CD4-positive, alpha-beta T cell (primary cell): ENCODE results near the gene PIGZ. TPM values are rescaled to one million over a fixed set of nuclear protein-coding genes. Genes with fewer than 3 reads are reported as not detected.

Experiments used
- ATAC-seq: fragments of 200-7000 bp; cut with Tn5 transposase; one replicate; pipeline ENCODE4 v1.10.0; 2022; ENCODE audit warnings: mild to moderate bottlenecking; ENCODE audit not compliant: poor library complexity
- CTCF ChIA-PET: fragments of 350-600 bp; sonication (Branson Sonifier 250); formaldehyde crosslinking; loops from one replicate; lab custom pipeline; 2021; ENCODE audit warnings: antibody characterized with exemption, inconsistent platforms; lab: Charles Lee
- POLR2A ChIA-PET: fragments of 350-600 bp; sonication (Branson Sonifier 250); formaldehyde crosslinking; loops from one replicate; lab custom pipeline; 2021; ENCODE audit warnings: antibody characterized with exemption, inconsistent platforms; lab: Charles Lee
- DNase-seq, 14 experiments: peaks; one replicate each; pipeline ENCODE4 v3.0.0-alpha.2; 2013 to 2020; ENCODE audit warnings: mixed read lengths in 2 of 14
- H3K27ac ChIP-seq, 2 donors: one replicate each; pipeline versions ENCODE4 v1.5.1 to v1.7.0; 2013; ENCODE audit warnings: low read length in 2 of 2, low read depth in 1 of 2, mild to moderate bottlenecking in 1 of 2
- H3K27me3 ChIP-seq, 2 experiments: 1 replicate in 1 of 2; 2 replicates in 1 of 2; pipeline versions ENCODE4 v1.6.1 to v1.7.0; 2013; ENCODE audit warnings: low read length in 2 of 2, control low read depth in 1 of 2, mild to moderate bottlenecking in 1 of 2, moderate library complexity in 1 of 2; ENCODE audit not compliant: insufficient read depth in 2 of 2, control insufficient read depth in 1 of 2
- H3K36me3 ChIP-seq: one replicate; pipeline ENCODE4 v1.6.1; 2013; ENCODE audit warnings: low read length, control low read depth; ENCODE audit not compliant: insufficient read depth
- H3K4me1 ChIP-seq: one replicate; pipeline ENCODE4 v1.6.1; 2013; ENCODE audit warnings: low read length, control low read depth; ENCODE audit not compliant: insufficient read depth
- H3K4me3 ChIP-seq: one replicate; pipeline ENCODE4 v1.5.1; 2013; ENCODE audit warnings: mild to moderate bottlenecking, low read length, moderate library complexity
- H3K9me3 ChIP-seq, 2 experiments: 1 replicate in 1 of 2; 2 replicates in 1 of 2; pipeline versions ENCODE4 v1.6.1 to v1.7.0; 2013; ENCODE audit warnings: low read length in 2 of 2, mild to moderate bottlenecking in 2 of 2, control low read depth in 1 of 2, moderate library complexity in 1 of 2; ENCODE audit not compliant: control insufficient read depth in 1 of 2, insufficient read depth in 1 of 2
- H3K27ac Mint-ChIP-seq: one replicate; pipeline ENCODE4 v1.8.0; 2020; ENCODE audit warnings: mixed read lengths
- H3K27me3 Mint-ChIP-seq: one replicate; pipeline ENCODE4 v1.8.0; 2021; ENCODE audit warnings: mixed read lengths
- H3K36me3 Mint-ChIP-seq: one replicate; pipeline ENCODE4 v1.8.0; 2021; ENCODE audit warnings: low read depth, mixed read lengths
- H3K4me1 Mint-ChIP-seq: one replicate; pipeline ENCODE4 v1.8.0; 2021; ENCODE audit warnings: low read depth, mixed read lengths
- H3K4me3 Mint-ChIP-seq: one replicate; pipeline ENCODE4 v1.8.0; 2020; ENCODE audit warnings: mild to moderate bottlenecking, mixed read lengths
- H3K9me3 Mint-ChIP-seq: one replicate; pipeline ENCODE4 v1.8.0; 2020; ENCODE audit warnings: mixed read lengths
- intact Hi-C, 2 experiments: fragments of 100-400 bp; cut with DNase I in 1 of 2; cut with micrococcal nuclease in 1 of 2; formaldehyde crosslinking; loops; one replicate each; pipeline versions ENCODE4 v1.15.1 to v1.9.0; 2023 to 2025; cut with DNase I, micrococcal nuclease
- total RNA-seq, 174 experiments: library from RNA in 2 of 174; stranded (reverse) in 2 of 174; gene quantifications; one replicate each; pipeline ENCODE4 v1.2.3 and lab custom pipeline; 2021 to 2026
- TF ChIP-seq, protein P1 (sequence below): fragments of 200-600 bp; IDR thresholded peaks from one replicate; pipeline ENCODE4 v1.8.0; 2022; ENCODE audit warnings: antibody characterized with exemption, mild to moderate bottlenecking

Gene PIGZ
- total RNA-seq, 2 experiments from 2014 or later, result 0.33 to 0.61 TPM

DNA sequence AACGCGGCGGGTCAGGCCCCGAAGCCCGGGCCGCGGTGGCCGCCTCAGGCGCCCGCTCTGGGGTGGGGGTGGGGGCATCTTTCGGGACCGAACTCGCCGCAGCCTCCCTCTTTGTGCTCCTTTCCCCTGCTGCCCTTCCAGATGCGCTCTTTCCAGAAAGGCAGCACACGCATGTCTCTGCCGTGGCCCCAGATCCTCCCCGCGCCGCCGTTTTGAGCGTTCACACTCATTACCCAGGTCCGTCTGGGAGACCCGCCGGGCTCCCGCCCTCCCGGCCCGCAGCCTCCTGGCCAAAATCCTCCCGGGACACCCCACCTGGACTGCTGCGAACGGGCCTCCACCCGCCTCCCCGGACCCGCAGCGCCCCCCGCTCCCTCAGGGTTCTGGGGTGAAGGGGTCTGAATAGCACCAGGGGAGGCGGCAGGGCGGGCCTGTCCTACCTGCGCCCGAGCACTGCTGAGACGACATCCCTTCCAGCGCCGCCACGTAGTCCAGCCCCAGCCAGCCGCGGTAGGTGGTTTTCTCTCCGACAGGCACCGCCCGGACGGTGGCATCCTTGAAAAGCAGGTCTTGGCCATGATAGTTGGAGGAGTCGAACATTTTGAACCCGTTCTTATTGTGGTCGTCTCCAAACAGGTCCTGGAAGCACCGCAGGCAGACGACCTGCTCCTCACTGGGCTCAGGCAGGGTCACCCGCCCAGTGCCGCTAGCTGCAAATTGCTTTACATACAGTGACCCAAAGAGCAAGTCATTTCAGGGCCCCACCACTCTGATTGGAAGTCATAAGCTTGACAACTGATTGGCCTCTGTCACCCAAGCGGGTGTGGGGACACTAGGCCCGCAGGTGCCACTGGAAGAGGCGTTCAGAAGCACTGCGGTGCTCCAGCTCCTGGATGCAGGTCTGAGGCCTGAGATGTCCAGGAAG is 35.1 kb upstream of the PIGZ start:
- Mint-ChIP-seq H3K27ac (no peak overlapping the region), H3K4me1 (peaks cover 8% of the 10 kb centered on the region), H3K36me3 (no peaks in the 10 kb centered on the region), H3K27me3 (no peaks in the 10 kb centered on the region), H3K9me3 (no peaks in the 10 kb centered on the region), H3K4me3 (peak overlapping the region; percentile 92)
- CTCF ChIA-PET, result interaction anchor here (0.6 to 1.6 kb wide), 9 partner anchors 8 to 184 kb away, joined by 3 to 10 read pairs (median 3); partner anchors contain the start of gene MELTF
- no peaks in the 10 kb centered on the region for H3K27me3 ChIP-seq
- H3K4me1 ChIP-seq, result peaks cover 16% of the 10 kb centered on the region
- DNase-seq (peak in 8 of 14 experiments; percentile 10 to 53 (median 28)), ATAC-seq (peak; percentile 11)
- H3K27ac ChIP-seq, result no peak overlapping the region
- POLR2A ChIA-PET, result interaction anchor here (0.9 to 1.5 kb wide), 3 partner anchors 26 to 686 kb away, joined by 3 to 7 read pairs (median 3); partner anchors contain the start of genes DYNLT2B and MELTF
- H3K36me3 ChIP-seq, result no peaks in the 10 kb centered on the region
- TF ChIP-seq, protein P1, sequence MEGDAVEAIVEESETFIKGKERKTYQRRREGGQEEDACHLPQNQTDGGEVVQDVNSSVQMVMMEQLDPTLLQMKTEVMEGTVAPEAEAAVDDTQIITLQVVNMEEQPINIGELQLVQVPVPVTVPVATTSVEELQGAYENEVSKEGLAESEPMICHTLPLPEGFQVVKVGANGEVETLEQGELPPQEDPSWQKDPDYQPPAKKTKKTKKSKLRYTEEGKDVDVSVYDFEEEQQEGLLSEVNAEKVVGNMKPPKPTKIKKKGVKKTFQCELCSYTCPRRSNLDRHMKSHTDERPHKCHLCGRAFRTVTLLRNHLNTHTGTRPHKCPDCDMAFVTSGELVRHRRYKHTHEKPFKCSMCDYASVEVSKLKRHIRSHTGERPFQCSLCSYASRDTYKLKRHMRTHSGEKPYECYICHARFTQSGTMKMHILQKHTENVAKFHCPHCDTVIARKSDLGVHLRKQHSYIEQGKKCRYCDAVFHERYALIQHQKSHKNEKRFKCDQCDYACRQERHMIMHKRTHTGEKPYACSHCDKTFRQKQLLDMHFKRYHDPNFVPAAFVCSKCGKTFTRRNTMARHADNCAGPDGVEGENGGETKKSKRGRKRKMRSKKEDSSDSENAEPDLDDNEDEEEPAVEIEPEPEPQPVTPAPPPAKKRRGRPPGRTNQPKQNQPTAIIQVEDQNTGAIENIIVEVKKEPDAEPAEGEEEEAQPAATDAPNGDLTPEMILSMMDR, result no peak
- no peaks in the 10 kb centered on the region for H3K9me3 ChIP-seq
- intact Hi-C loops, result loop anchor here (1.0 to 10.0 kb wide), 4 partner anchors 26 to 183 kb away; partner anchors contain the start of genes MELTF (in 1 of the 2) and NCBP2 (in 1 of the 2)
- H3K4me3 ChIP-seq, result peak overlapping the region; percentile 61

DNA sequence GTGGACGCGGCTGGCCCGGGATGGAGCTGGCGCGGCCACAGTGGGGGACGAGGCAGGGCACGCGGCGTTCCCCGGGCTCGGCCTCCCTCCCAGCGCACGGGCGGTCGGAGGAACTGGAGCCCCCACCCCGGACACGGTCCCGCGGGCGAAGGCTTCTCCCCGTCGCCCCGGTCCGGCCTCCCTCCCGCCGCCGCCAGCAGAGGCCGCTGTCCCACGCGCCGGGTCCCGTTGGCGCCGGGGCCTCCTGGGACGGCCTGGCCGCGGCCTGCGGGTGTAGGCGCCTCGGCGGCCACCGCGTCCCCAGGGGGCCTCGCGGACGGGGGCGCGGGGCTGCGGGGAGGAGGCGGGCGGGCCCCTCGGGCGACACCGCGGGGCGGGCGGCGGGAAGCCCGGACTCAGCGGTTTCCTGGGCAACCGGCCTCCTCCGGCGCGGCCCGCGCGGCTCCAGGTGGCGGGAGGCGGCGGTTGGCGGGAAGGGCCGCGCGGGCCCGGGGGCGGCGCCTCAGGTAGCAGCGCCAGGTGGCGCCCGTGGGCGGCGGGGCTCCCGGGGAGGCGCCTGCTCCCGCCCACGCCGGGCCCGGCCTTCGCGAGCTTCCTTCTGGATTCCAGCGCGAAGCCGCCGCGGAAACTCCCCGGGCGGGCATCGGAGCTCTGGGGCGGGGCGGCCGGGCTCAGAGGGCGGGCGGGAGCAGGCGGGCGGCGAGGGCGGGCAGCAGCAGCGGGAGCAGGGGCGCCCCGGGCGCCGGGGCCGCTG is 34.2 kb upstream of the PIGZ start:
- POLR2A ChIA-PET, result interaction anchor here (0.9 to 1.5 kb wide), 4 partner anchors 27 to 685 kb away, joined by 3 to 7 read pairs (median 3); partner anchors contain the start of genes DYNLT2B and MELTF
- Histone ChIP-seq H3K27ac (no peak overlapping the region), H3K4me3 (peak overlapping the region; percentile 61), H3K36me3 (no peaks in the 10 kb centered on the region), H3K9me3 (no peaks in the 10 kb centered on the region), H3K27me3 (no peaks in the 10 kb centered on the region), H3K4me1 (peaks cover 16% of the 10 kb centered on the region)
- Mint-ChIP-seq H3K27me3 (no peaks in the 10 kb centered on the region), H3K36me3 (no peaks in the 10 kb centered on the region), H3K4me1 (peaks cover 8% of the 10 kb centered on the region), H3K27ac (no peak overlapping the region), H3K4me3 (no peak overlapping the region), H3K9me3 (no peaks in the 10 kb centered on the region)
- TF ChIP-seq, protein P1, result peak; percentile 62
- DNase-seq, result peak; percentile 49 to 94 (median 72)
- CTCF ChIA-PET, result interaction anchor here (0.6 to 1.6 kb wide), 9 partner anchors 9 to 184 kb away, joined by 3 to 10 read pairs (median 3); partner anchors contain the start of gene MELTF
- intact Hi-C loops, result loop anchor here (1.0 to 10.0 kb wide), 4 partner anchors 26 to 184 kb away; partner anchors contain the start of genes MELTF (in 1 of the 2) and NCBP2 (in 1 of the 2)
- peak; percentile 84 for ATAC-seq
